ENCODE results near the gene KRT32.

Gene KRT32

GRCh38 chr17:41492351-41492750, 25.2 kb upstream of the KRT32 start:
- DNase-seq = no peak

GRCh38 chr17:41491476-41491875, 24.3 kb upstream of the KRT32 start:
- no peak for DNase-seq

GRCh38 chr17:41490000-41490990, 23.1 kb upstream of the KRT32 start:
- no peak for DNase-seq

GRCh38 chr17:41489531-41489930, 22.3 kb upstream of the KRT32 start, which contains the start of gene KRT36:
Gene KRT36, minus strand, starts transcription at chr17:41489910. Its CDS starts 46 bp downstream, at chr17:41489864.
- no peak for DNase-seq

- no peak for DNase-seq
Observed at GRCh38 chr17:41486809-41487530, 19.8 kb upstream of the KRT32 start.

GRCh38 chr17:41486316-41486715, 19.1 kb upstream of the KRT32 start:
- DNase-seq = no peak

GRCh38 chr17:41484920-41485904, 18.0 kb upstream of the KRT32 start:
- no peak for DNase-seq

- DNase-seq = no peak
Observed at GRCh38 chr17:41483991-41484826, 17.0 kb upstream of the KRT32 start.

- no peak for DNase-seq
Observed at GRCh38 chr17:41483531-41483930, 16.3 kb upstream of the KRT32 start.

- DNase-seq = no peak
Observed at GRCh38 chr17:41481036-41481435, 13.8 kb upstream of the KRT32 start, which contains the start of gene KRT35. Gene KRT35, minus strand, starts transcription at chr17:41481151. Its CDS starts 54 bp downstream, at chr17:41481097.

GRCh38 chr17:41480581-41480980, 13.4 kb upstream of the KRT32 start:
- DNase-seq = no peak

- DNase-seq = no peak
Observed at GRCh38 chr17:41480136-41480535, 12.9 kb upstream of the KRT32 start.

GRCh38 chr17:41478237-41478636, 11.1 kb upstream of the KRT32 start:
- DNase-seq = no peak

- DNase-seq = no peak
Observed at GRCh38 chr17:41476866-41477815, 10.0 kb upstream of the KRT32 start.

GRCh38 chr17:41475421-41475820, 8.2 kb upstream of the KRT32 start:
- DNase-seq = no peak

GRCh38 chr17:41474863-41475262, 7.7 kb upstream of the KRT32 start:
- no peak for DNase-seq

GRCh38 chr17:41468346-41468745, 1.2 kb upstream of the KRT32 start:
- no peak for DNase-seq

GRCh38 chr17:41467561-41467960, 375 bp upstream of the KRT32 start:
- no peak for DNase-seq

- no peak for DNase-seq
Observed at GRCh38 chr17:41464682-41465081, 2.5 kb downstream of the KRT32 start.

GRCh38 chr17:41464173-41464572, 3.0 kb downstream of the KRT32 start:
- no peak for DNase-seq

Data from NK-92 treated with Interleukin-12 subunit alpha and Interleukin-12 subunit beta, amount 100 ng/mL, for 24 hours (cell line).